Activated CD4-positive, alpha-beta T cell treated with anti-CD3 and anti-CD28 coated beads, Interleukin-2, amount 10 ng/mL, durations not matched to agents 7 days and 5 days (primary cell): Measurements from ENCODE around the gene FSTL1. TPM values are rescaled to one million over a fixed set of nuclear protein-coding genes. Genes with fewer than 3 reads are reported as not detected.

Source experiments
- CTCF ChIA-PET: fragments of 350-600 bp; sonication (Branson Sonifier 250); formaldehyde crosslinking; loops from one replicate; lab custom pipeline; 2021; ENCODE audit warnings: antibody characterized with exemption; lab: Charles Lee
- POLR2A ChIA-PET: fragments of 350-600 bp; sonication (Branson Sonifier 250); formaldehyde crosslinking; loops from one replicate; lab custom pipeline; 2021; ENCODE audit warnings: antibody characterized with exemption; lab: Charles Lee
- DNase-seq: peaks from one replicate; pipeline ENCODE4 v3.0.0-alpha.2; 2020
- H3K27ac Mint-ChIP-seq: one replicate; pipeline ENCODE4 v1.8.0; 2021; ENCODE audit warnings: mild to moderate bottlenecking, moderate library complexity, mixed read lengths
- H3K27me3 Mint-ChIP-seq: one replicate; pipeline ENCODE4 v1.8.0; 2021; ENCODE audit warnings: mixed read lengths
- H3K36me3 Mint-ChIP-seq: one replicate; pipeline ENCODE4 v1.8.0; 2021; ENCODE audit warnings: low read depth, mixed read lengths
- H3K4me1 Mint-ChIP-seq: one replicate; pipeline ENCODE4 v1.8.0; 2021; ENCODE audit warnings: mixed read lengths
- H3K4me3 Mint-ChIP-seq: one replicate; pipeline ENCODE4 v1.8.0; 2021; ENCODE audit warnings: mild to moderate bottlenecking, moderate library complexity, mixed read lengths
- H3K9me3 Mint-ChIP-seq: one replicate; pipeline ENCODE4 v1.8.0; 2021; ENCODE audit warnings: mixed read lengths
- total RNA-seq, 2 experiments: library from RNA; stranded (reverse); gene quantifications; one replicate each; pipeline ENCODE4 v1.2.3, GENCODE V29; 2021

Gene FSTL1
- total RNA-seq, 2 experiments from 2014 or later: 0.35 to 0.37 TPM

- H3K27me3 Mint-ChIP-seq: peaks cover 6% of the 10 kb centered on the region
- ChIA-PET POLR2A (no interaction called here), CTCF (interaction anchor here (0.6 to 1.6 kb wide), 2 partner anchors 14 to 45 kb away, joined by 3 read pairs; no protein-coding TSS in a partner anchor)
- no peak overlapping the region for H3K27ac Mint-ChIP-seq
- DNase-seq: no peak
- H3K9me3 Mint-ChIP-seq: no peaks in the 10 kb centered on the region
- no peaks in the 10 kb centered on the region for H3K36me3 Mint-ChIP-seq
- H3K4me1 Mint-ChIP-seq: no peaks in the 10 kb centered on the region
- H3K4me3 Mint-ChIP-seq: no peak overlapping the region
Observed at GRCh38 chr3:120432150-120432860, 18.5 kb downstream of the FSTL1 start.

GRCh38 chr3:120429921-120430361 lies 20.9 kb downstream of the FSTL1 start:
- ChIA-PET CTCF (no interaction called here), POLR2A (no interaction called here)
- no peak overlapping the region for H3K27ac Mint-ChIP-seq
- no peaks in the 10 kb centered on the region for H3K36me3 Mint-ChIP-seq
- H3K27me3 Mint-ChIP-seq: peaks cover 11% of the 10 kb centered on the region
- no peak for DNase-seq
- no peaks in the 10 kb centered on the region for H3K4me1 Mint-ChIP-seq
- no peak overlapping the region for H3K4me3 Mint-ChIP-seq
- no peaks in the 10 kb centered on the region for H3K9me3 Mint-ChIP-seq

- no peaks in the 10 kb centered on the region for H3K4me1 Mint-ChIP-seq
- no peaks in the 10 kb centered on the region for H3K9me3 Mint-ChIP-seq
- H3K36me3 Mint-ChIP-seq: no peaks in the 10 kb centered on the region
- ChIA-PET POLR2A (no interaction called here), CTCF (no interaction called here)
- no peak overlapping the region for H3K4me3 Mint-ChIP-seq
- H3K27me3 Mint-ChIP-seq: peaks cover 10% of the 10 kb centered on the region
- H3K27ac Mint-ChIP-seq: no peak overlapping the region
- DNase-seq: no peak
Observed at GRCh38 chr3:120428924-120429323, 21.9 kb downstream of the FSTL1 start.

GRCh38 chr3:120427201-120427600 lies 23.6 kb downstream of the FSTL1 start:
- no peak for DNase-seq
- no peak overlapping the region for H3K27ac Mint-ChIP-seq
- peaks cover 5% of the 10 kb centered on the region for H3K27me3 Mint-ChIP-seq
- ChIA-PET POLR2A (no interaction called here), CTCF (no interaction called here)
- no peaks in the 10 kb centered on the region for H3K36me3 Mint-ChIP-seq
- no peak overlapping the region for H3K4me3 Mint-ChIP-seq
- no peaks in the 10 kb centered on the region for H3K9me3 Mint-ChIP-seq
- H3K4me1 Mint-ChIP-seq: no peaks in the 10 kb centered on the region

GRCh38 chr3:120425572-120426250 lies 25.1 kb downstream of the FSTL1 start:
- CTCF ChIA-PET: interaction anchor here (0.6 kb wide), 1 partner anchor 133 kb away, joined by 3 read pairs; no protein-coding TSS in a partner anchor
- Mint-ChIP-seq H3K36me3 (no peaks in the 10 kb centered on the region), H3K4me1 (no peaks in the 10 kb centered on the region), H3K27me3 (peaks cover 5% of the 10 kb centered on the region), H3K9me3 (no peaks in the 10 kb centered on the region), H3K27ac (no peak overlapping the region), H3K4me3 (no peak overlapping the region)
- POLR2A ChIA-PET: no interaction called here
- no peak for DNase-seq

- POLR2A ChIA-PET: no interaction called here
- H3K4me3 Mint-ChIP-seq: no peak overlapping the region
- H3K4me1 Mint-ChIP-seq: no peaks in the 10 kb centered on the region
Observed at GRCh38 chr3:120424976-120425570, 25.7 kb downstream of the FSTL1 start.

GRCh38 chr3:120424506-120424905 lies 26.3 kb downstream of the FSTL1 start:
- Mint-ChIP-seq H3K27me3 (peaks cover 5% of the 10 kb centered on the region), H3K9me3 (no peaks in the 10 kb centered on the region), H3K27ac (no peak overlapping the region), H3K36me3 (no peaks in the 10 kb centered on the region), H3K4me3 (no peak overlapping the region), H3K4me1 (no peaks in the 10 kb centered on the region)
- ChIA-PET CTCF (interaction anchor here (1.0 to 1.1 kb wide), 2 partner anchors 20 to 181 kb away, joined by 3 to 4 read pairs; no protein-coding TSS in a partner anchor), POLR2A (no interaction called here)
- DNase-seq: no peak

More at GRCh38 chr3:120424976-120425570, 25.7 kb downstream of the FSTL1 start:
- no peaks in the 10 kb centered on the region for H3K36me3 Mint-ChIP-seq
- H3K27ac Mint-ChIP-seq: no peak overlapping the region
- H3K27me3 Mint-ChIP-seq: peaks cover 5% of the 10 kb centered on the region
- no peak for DNase-seq
- no peaks in the 10 kb centered on the region for H3K9me3 Mint-ChIP-seq
- CTCF ChIA-PET: interaction anchor here (0.5 to 1.0 kb wide), 2 partner anchors 20 to 251 kb away, joined by 4 read pairs; no protein-coding TSS in a partner anchor

- ChIA-PET POLR2A (no interaction called here), CTCF (no interaction called here)
- H3K27me3 Mint-ChIP-seq: peaks cover 5% of the 10 kb centered on the region
- peaks cover 4% of the 10 kb centered on the region for H3K4me1 Mint-ChIP-seq
- no peak for DNase-seq
- H3K4me3 Mint-ChIP-seq: no peak overlapping the region
- no peaks in the 10 kb centered on the region for H3K9me3 Mint-ChIP-seq
- no peak overlapping the region for H3K27ac Mint-ChIP-seq
- no peaks in the 10 kb centered on the region for H3K36me3 Mint-ChIP-seq
Observed at GRCh38 chr3:120423432-120423831, 27.4 kb downstream of the FSTL1 start.

- ChIA-PET POLR2A (no interaction called here), CTCF (no interaction called here)
- H3K27ac Mint-ChIP-seq: no peak overlapping the region
- no peak for DNase-seq
- peaks cover 5% of the 10 kb centered on the region for H3K27me3 Mint-ChIP-seq
- H3K9me3 Mint-ChIP-seq: no peaks in the 10 kb centered on the region
- H3K4me3 Mint-ChIP-seq: no peak overlapping the region
- no peaks in the 10 kb centered on the region for H3K36me3 Mint-ChIP-seq
- H3K4me1 Mint-ChIP-seq: peaks cover 14% of the 10 kb centered on the region
Observed at GRCh38 chr3:120421926-120422325, 28.9 kb downstream of the FSTL1 start.

GRCh38 chr3:120420928-120421551 lies 29.8 kb downstream of the FSTL1 start:
- DNase-seq: no peak
- H3K9me3 Mint-ChIP-seq: no peaks in the 10 kb centered on the region
- ChIA-PET CTCF (interaction anchor here (1.3 kb wide), 1 partner anchor 21 kb away, joined by 3 read pairs; no protein-coding TSS in a partner anchor), POLR2A (no interaction called here)
- peaks cover 19% of the 10 kb centered on the region for H3K4me1 Mint-ChIP-seq
- no peak overlapping the region for H3K27ac Mint-ChIP-seq
- no peaks in the 10 kb centered on the region for H3K27me3 Mint-ChIP-seq
- H3K4me3 Mint-ChIP-seq: no peak overlapping the region
- H3K36me3 Mint-ChIP-seq: no peaks in the 10 kb centered on the region

GRCh38 chr3:120420360-120420759 lies 30.4 kb downstream of the FSTL1 start:
- Mint-ChIP-seq H3K9me3 (no peaks in the 10 kb centered on the region), H3K4me1 (peaks cover 19% of the 10 kb centered on the region)
- CTCF ChIA-PET: interaction anchor here (1.3 kb wide), 1 partner anchor 21 kb away, joined by 3 read pairs; no protein-coding TSS in a partner anchor

GRCh38 chr3:120419797-120420196 lies 31.0 kb downstream of the FSTL1 start:
- no peak overlapping the region for H3K4me3 Mint-ChIP-seq
- ChIA-PET POLR2A (no interaction called here), CTCF (no interaction called here)

More at GRCh38 chr3:120420360-120420759, 30.4 kb downstream of the FSTL1 start:
- POLR2A ChIA-PET: no interaction called here
- no peak for DNase-seq
- Mint-ChIP-seq H3K4me3 (no peak overlapping the region), H3K27ac (no peak overlapping the region), H3K36me3 (no peaks in the 10 kb centered on the region), H3K27me3 (no peaks in the 10 kb centered on the region)

More at GRCh38 chr3:120419797-120420196, 31.0 kb downstream of the FSTL1 start:
- DNase-seq: no peak
- H3K27ac Mint-ChIP-seq: no peak overlapping the region
- no peaks in the 10 kb centered on the region for H3K9me3 Mint-ChIP-seq
- peaks cover 19% of the 10 kb centered on the region for H3K4me1 Mint-ChIP-seq
- no peaks in the 10 kb centered on the region for H3K36me3 Mint-ChIP-seq
- H3K27me3 Mint-ChIP-seq: no peaks in the 10 kb centered on the region
